Left hindlimb (tissue), 1 donor: Measurements from ENCODE around the gene MEP1B.
"Not testable (repeated sequence)": the region's sequence is repeated elsewhere in the genome, so short reads cannot be mapped to it uniquely, and the experiment has no call there.

ENCODE experiments used
- DNase-seq: peaks from one replicate; pipeline ENCODE4 v3.0.0-alpha.2; 2018

The MEP1B gene

DNA sequence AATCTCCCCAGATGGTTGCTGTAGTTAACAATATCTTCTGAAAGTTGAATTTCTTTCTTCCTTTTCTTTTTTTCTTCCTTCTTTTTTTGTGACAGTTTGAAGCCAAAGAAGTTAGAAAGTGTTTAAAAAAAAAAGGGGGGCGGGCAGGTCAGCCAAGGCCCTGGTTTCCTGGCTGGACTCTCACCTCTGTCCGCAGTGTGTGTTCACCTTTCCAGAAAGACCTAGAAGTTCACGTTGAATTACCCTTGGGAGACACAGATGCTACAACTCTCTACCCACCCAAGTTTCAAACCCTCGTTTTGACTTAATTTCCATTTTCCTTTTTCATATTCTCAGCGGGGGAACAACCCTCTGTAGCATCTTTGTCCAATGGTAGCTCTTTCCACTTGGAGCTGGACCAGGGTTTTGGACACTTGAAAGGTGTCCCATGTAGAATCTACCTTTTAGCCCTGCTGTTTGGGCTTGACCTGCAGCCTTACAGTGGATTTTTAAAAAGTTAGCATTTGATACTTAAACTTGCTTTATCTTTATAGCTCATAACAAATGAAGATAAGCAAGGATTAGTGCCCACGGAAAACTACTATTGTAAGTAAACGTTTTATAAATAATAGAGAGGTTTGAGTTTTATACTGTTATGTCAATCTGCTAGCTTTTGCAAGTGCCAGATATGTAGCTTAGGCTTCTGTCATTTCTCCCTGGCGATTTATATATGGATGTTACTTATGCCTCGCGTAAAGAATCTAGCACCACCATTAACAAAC is 20.0 kb downstream of the MEP1B start:
- DNase-seq, result no peak

DNA sequence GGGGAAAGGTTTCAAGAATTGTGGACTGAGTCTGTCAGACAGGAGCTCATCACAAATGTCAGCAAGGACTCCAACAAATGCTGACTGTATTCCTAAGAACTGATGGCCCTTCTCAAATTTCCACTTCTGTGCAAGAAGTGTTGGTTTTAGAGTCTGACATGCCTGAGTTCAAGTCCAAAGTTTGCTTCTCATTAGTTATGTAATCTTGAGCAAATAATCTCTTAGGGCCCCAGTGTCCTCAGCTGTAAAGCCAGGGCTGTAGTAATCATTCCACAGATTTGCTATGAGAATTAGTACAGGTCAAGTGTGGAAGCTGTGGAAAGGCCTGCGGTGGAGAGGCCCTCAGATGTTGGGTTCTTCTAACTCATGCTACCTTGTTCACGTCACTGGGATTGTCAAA is 23.9 kb downstream of the MEP1B start:
- DNase-seq, result no peak

GRCh38 chr18:32216390-32216789 is 26.6 kb downstream of the MEP1B start:
- no peak for DNase-seq

DNA sequence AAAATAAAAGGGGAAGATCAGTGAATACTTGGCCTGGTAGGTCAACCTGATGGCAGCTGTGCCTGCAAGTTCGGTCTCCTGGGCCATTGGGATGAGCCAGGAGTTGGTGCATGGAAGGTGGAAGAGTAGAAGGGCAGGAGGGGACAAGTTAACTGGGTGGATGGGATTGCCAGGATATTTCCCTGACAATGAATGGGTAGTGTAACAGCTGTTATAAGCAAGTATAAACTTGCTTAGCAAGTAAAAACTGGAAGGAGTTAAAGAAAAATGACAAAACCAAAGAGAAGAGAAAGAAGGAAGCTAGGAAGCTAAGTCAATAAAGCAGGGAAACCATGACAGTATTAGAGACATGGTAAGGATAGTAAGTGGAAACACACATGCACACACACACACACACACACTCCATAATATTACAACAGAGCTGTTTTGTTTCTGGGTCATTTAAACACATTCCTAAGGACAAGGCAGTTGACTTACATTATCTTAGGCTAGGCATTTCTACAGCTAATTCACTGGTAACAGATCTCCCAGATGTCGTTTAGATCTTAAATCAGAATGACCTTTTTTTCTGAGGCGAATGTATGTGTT is 29.7 kb downstream of the MEP1B start:
- no peak for DNase-seq

GRCh38 chr18:32233348-32233747 is 43.5 kb downstream of the MEP1B start:
- not testable (repeated sequence) for DNase-seq

DNA sequence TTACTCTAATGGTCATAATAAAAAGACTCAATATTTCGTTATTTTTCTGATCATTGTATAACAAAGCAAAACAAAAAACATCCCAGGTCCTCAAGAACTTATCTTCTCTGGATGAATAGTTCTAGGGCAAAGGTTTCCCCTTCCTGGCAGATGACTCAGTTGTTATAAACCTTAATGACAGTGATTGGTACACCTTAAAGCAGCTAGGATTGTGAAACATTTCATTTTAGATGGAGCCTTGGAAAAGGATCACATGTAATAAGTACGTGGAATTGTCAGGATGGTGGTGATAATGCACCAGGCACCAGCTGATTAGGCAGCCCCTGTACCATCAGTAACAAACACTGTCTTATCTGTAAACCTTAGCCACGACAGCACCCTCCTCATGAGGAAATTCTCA is 47.2 kb downstream of the MEP1B start:
- no peak for DNase-seq

DNA sequence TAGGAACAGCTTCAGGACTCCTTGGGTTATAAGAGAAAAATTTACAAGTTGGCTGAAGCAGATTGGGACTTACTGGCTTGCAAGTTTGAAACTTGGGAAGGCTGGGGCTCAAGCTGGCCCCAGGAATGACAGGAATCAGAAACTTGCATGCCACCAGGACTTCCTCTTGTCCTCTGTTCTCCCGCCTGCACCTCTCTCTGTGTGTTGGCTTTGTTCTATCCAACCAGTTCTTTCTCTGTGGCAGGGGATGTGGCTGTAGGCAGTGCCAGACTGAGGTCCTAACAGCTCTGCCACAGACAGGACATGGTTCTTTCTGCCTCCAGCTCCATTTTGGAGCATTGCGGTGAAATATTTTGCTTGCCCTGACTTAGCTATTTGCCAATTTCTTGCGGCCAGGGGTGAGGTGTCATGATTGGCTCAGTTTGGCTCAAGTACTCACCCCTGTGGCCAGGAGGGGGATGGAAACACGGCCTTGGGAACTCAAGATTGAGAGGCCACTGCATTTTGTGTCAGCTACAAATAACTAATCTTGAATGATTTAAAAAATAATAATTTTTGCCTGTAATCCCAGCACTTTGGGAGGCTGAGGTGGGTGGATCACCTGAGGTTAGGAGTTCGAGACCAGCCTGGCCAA is 48.9 kb downstream of the MEP1B start:
- DNase-seq, result no peak

DNA sequence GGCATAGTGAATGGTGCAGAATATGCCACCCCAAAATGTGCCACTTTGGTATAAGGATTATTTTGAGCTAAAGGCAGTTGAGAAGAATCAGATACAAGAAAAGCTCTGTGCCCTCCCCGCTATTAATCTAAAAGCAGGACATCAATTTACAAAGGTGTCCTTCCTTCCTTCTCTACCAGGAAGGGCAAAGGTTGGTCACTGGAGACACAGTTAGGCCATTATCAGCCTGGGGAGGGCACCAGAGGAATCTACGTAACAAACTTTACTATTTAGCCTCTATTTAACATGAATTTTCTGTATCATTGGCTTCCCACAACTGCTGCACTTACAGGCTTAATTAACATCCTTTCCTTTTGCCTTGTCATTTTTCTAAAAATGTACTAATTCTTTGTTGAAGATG is 52.6 kb downstream of the MEP1B start:
- no peak for DNase-seq

GRCh38 chr18:32243358-32243757 is 53.5 kb downstream of the MEP1B start:
- DNase-seq, result no peak

- no peak for DNase-seq
Observed at GRCh38 chr18:32244881-32245280, 55.0 kb downstream of the MEP1B start.

DNA sequence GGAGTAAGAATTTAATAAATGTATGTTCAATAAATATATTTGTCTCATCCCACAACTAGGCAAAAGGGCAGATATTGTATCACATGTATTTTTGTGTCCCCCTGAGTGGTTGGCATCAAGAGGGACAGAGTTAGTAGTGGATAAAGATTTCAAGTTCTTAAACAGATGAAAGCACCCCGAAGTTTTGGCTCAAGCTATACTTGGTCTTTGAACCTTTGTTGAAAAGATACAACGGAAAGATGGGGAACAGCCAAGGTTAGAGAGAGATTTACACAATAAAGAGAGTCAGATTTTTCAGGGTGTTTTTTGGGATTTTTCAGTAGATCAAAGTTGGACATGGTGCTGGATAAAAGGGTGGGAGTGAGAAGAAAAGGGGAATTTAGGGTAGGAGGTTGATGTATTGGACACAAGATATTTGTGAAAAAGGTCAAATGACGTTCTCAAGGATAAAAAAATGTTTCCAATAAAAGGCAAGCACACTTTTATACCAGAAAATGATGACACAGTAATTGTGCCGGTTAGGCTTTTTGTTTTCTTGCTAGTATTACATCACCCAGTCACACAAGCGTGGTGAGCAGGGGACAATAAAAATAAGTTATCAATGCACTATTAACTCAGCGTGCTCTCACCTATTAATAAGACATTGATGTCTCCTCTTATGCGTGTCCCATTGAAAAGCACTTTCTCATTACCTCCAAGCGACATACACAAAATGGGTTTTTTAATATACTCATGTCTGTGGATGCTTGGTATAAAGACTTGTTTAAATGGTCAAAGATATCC is 59.5 kb downstream of the MEP1B start:
- no peak for DNase-seq

- DNase-seq, result no peak
Observed at GRCh38 chr18:32251466-32251865, 61.6 kb downstream of the MEP1B start.

- no peak for DNase-seq
Observed at GRCh38 chr18:32252141-32252860, 62.5 kb downstream of the MEP1B start.

DNA sequence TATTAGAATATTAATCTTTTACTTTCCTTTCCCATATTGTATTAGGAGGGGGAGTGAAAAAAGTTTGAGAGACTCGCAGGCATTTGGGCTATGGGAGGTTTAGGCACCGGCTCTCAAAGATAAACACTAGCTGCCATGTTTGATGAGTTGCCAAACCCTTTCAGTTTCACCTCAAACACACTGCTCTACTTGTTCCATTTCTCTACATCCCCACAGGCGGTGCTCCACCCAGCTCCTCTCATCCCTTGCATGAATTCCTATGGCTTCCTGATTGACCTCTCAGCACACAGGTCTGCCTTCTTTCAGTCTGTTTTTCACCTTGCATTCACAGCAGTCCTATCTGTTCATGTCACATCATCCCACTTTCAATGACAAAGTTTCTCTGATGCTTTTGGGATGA is 65.7 kb downstream of the MEP1B start:
- no peak for DNase-seq

- no peak for DNase-seq
Observed at GRCh38 chr18:32257084-32257785, 67.4 kb downstream of the MEP1B start.

GRCh38 chr18:32258148-32258547 is 68.3 kb downstream of the MEP1B start:
- DNase-seq, result no peak

- DNase-seq, result no peak
Observed at GRCh38 chr18:32258558-32259204, 68.8 kb downstream of the MEP1B start.

DNA sequence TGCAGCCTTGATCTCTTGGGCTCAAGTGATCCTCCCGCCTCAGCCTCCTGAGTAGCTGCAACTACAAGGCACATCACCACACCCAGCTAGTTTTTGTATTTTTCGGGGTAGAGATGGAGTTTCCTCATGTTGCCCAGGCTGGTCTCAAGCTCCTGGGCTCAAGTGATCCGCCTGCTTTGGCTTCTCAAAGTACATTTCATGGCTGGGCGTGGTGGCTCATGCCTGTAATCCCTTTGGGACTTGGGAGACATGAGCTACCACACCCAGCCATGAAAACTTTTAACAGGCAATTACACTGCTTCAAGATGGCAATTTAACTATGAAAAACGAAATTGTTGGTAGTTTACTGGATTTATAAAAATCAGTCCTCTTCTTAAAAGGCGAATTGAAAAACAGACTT is 69.7 kb downstream of the MEP1B start:
- DNase-seq, result no peak

DNA sequence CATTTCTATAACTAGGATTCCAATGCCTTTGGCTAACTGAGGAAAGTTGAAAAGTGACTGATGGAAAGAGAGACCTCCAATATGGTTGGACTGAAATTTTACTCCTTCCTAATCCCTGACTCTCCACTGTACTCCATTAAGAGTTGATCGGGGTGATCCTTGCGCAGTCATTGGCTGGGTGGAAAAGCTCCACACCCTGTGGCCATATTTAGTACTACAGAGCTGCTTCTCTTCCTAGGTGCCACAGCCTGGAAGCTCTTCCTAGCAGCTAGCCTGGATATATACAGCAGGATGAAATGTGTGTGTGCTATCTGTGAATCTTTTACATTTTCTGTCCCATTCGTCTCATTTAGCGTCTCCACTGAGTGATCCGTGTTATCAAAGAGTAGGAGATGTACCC is 71.2 kb downstream of the MEP1B start:
- DNase-seq, result no peak

DNA sequence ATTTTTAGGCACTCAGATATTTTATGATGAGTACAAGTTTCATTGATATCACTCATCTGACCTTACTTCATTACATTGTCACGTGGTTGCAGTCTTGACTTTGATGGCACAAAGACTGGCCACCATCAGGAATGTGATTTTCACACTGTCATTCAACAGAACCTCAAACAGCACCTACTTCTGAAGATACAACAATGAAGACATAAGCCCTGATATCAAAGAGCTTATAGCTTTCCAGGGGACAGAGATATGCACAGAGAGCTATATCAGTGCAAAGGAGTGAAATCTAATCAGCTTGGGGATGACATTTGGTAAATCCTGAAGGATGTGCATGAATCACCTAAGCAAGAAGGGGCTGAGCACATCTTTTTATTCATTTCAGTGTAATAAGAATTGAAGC is 72.3 kb downstream of the MEP1B start:
- no peak for DNase-seq

GRCh38 chr18:32264401-32264800 is 74.6 kb downstream of the MEP1B start:
- no peak for DNase-seq

DNA sequence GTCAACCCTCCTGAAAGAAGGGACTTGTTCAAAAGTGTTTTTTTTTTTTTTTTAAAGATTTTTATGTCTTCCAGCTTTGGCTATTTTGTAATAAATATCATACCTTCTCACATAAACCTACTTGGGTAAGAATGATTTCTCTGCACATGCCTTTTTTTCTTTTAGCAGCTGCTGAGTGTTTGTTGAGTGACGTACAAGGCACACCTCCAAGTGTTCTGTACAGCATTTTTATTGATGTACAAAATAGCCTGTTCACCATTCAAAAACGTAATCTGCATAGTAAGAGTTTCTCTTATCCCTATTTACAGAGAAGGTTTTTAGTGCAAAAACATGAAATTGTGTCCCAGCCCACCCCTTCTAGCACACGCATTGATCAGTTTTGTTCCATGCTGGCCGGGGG is 77.6 kb downstream of the MEP1B start:
- DNase-seq, result no peak
